D341Med (cell line): ENCODE measurements around the gene ZNF296.

Experiments
- DNase-seq: peaks from one replicate; pipeline ENCODE4 v3.0.0; 2012; ENCODE audit warnings: low spot score

ZNF296 gene

GRCh38 chr19:45103156-45103507 is 26.9 kb upstream of the ZNF296 start:
- DNase-seq = no peak

- no peak for DNase-seq
Measured at GRCh38 chr19:45102481-45102880, 26.2 kb upstream of the ZNF296 start.

DNA sequence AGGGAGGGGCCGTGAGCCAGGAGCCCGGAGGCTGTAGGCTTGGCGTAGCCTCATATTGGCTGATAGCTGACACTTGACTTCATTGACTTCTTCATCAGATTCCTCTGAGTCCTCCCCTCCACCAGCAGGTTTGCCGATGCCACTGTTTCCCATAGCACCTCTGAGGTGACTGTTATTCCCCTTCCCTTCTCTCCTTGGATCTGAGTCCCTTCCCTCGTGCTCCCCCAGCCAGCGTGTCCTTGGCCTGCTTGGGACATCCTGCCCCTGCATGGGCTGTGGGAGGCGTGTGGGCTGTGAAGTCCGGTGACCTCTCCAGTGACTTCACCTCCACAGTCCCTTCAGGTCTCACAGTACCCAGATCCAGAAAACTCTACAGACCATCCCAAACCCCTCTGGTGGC is 25.5 kb upstream of the ZNF296 start:
- no peak for DNase-seq

DNA sequence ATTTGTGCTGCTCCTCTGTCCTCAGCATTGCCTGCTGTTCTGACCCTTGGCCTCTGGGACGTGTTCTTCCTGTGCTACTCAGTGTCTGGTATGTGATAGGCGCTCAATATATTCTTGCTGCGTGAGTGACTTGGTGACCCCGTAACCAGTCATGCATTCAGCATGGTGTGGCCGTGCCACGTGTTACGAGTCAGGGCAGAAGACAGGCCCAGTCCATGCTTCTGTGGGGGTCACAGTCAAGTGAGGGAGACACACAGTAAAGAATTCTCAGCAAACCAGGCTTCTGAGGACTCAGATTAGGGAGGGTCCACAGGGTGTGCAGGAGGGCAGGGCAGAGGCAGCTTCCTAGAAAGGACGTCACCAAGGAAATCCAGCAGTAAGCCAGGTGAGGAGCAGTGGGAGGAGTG is 24.6 kb upstream of the ZNF296 start:
- no peak for DNase-seq

GRCh38 chr19:45100201-45100600 is 23.9 kb upstream of the ZNF296 start:
- no peak for DNase-seq

- no peak for DNase-seq
Measured at GRCh38 chr19:45099467-45100191, 23.4 kb upstream of the ZNF296 start.

DNA sequence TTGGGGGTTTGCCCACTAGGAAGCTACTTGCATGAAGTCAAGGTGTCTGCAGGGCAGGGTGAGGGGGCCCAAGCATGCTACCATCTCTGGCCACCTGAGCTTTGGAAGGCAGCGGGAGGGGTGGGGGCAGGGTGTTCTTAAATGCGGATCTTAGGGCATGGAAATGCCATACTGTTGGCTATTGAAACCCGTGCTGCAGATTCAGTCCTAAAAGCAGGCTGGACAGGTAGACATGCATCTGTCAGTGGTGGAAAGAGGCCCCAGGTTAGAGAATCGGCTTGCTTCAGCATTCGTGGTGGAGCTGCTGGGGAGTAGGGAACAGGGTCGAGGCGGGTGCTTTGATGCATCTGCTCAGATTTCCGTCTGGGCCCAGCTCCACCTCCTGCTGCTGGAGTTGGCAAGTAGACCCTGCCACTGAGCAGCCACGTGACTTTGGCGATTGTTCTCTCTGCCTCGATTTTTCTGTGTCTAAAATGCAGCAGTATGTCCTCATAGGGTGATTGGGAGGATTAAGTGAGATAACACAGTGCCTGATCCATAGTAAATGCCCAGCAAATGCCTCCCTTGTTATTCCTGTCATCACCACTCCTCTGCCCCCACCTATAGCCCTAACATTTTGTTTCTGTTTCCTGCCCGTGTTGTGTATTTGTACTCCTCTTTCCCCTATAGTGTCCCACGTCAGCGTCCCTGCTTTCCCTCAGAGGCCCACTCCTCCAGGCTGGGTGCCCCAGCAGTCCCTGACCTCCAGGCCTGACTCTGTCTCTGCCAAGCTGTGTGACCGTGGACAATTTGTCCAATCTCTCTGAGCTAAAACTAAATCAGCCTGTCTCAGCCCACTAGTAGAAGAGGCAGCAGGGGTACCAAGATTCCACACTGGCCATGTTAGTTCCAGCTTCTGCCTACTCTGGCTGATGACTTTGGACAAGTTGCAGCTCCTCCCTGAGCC is 22.5 kb upstream of the ZNF296 start:
- DNase-seq = no peak

DNA sequence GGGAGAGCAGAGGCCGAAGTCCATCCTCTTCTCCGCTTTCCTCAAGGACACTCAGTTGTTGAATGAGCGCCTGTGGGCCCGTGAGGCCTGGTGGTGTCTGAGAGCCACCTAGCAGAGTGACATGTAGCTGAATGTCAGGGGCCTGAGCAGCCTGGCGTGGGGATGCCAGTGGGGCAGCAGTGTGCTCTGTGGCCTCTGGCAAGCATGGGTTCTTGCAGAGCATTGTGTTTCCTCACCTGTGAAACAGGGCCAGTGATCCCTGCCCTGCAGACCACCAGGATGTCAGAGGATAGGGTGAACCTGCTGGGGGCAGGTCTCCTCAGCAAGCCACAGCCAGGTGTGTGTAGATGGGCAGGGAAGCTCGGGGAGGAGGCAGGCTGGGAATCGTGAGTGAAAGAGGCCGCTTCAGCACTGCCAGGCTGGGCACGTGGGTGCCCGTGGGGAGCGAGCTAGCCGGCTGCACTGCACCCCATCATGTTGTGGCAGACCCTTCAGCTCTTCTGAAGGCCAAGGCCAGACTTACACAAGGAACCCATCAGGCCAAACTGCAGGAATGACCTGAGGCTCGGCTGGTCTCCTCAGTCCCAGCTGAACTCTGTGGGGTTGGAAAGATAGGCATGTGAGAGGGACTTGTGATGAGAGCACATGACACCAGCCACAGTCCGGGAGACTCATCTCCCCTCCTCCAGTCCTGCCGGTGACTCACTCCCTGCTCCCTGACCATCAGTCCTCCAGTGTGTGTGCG is 21.7 kb upstream of the ZNF296 start:
- DNase-seq = no peak

GRCh38 chr19:45097450-45097775 is 21.1 kb upstream of the ZNF296 start:
- no peak for DNase-seq

GRCh38 chr19:45096700-45097099 is 20.4 kb upstream of the ZNF296 start:
- DNase-seq = no peak

- no peak for DNase-seq
Measured at GRCh38 chr19:45095496-45096413, 19.5 kb upstream of the ZNF296 start.

DNA sequence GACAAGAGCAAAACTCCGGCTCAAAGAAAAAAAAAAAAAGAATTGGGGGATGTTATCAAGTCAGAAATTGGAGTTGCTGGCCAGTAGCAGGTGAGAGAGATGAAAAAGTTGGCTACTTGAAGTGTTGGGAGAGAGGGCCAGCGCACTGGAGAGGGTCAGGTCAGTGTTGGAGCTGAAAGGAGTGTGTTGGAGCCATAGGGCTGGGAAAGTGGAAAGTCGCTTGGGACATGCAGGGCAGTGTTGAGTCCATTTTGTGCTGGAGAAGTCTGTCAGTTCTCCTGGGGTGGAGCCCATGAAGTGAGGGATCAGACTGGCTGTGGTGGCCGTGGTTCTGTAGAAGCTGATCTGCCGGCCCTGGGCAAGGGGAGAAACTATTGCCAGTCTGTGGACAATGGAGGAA is 18.4 kb upstream of the ZNF296 start:
- no peak for DNase-seq

GRCh38 chr19:45094137-45094536 is 17.9 kb upstream of the ZNF296 start:
- DNase-seq = no peak

GRCh38 chr19:45092747-45093678 is 16.7 kb upstream of the ZNF296 start, which contains the start of gene PPP1R37:
TSS of gene PPP1R37 (plus strand) at chr19:45093179. CDS start at chr19:45093326, 147 bp downstream.
- DNase-seq = peak; percentile 93

DNA sequence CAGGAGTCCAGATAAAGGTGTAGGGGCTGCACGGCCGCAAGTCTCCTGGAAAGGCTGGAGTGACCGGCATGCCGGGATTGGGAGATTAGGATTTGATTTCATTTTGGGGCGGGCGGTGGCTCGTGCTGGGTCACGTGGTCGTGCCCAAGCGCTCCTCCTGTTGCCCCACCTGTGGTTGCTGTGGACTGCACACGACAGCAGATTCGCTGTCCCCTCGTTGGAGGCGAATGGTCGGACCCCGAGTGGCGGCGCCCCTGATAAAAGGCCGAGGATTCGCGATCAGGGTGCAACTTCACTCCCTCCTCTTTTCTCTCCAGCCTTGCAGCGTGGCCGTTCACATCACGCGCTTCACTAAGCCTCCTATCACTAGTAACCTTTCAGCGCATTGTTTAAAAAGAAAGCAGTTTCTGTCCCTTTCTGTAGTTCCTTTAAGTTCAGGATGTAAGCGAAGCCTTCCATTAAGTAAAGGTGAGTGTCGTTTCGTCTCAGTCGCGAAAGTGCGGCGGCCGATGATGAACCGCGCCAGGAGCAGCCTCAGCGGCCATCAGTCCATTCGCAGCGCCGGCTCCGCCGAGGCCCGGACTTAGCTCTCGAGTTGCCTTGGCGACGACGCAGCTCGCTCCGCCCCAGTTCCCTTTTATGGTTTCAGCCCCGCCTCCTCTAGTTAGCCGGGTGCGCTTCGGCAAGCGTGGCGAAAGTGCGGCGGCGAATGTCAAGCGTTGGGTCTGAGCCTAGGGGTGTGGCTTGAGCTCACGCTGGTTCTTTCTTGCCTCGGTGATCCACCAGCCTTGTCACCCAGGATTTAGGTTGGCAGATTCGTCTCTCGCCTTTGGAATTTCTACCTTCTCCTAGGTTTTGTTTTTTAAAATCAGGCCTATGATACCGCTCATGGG is 15.0 kb upstream of the ZNF296 start:
- peak; percentile 95 for DNase-seq

- DNase-seq = no peak
Measured at GRCh38 chr19:45090606-45091005, 14.3 kb upstream of the ZNF296 start.

- DNase-seq = no peak
Measured at GRCh38 chr19:45090034-45090433, 13.8 kb upstream of the ZNF296 start.

GRCh38 chr19:45087531-45087930 is 11.3 kb upstream of the ZNF296 start:
- no peak for DNase-seq

- no peak for DNase-seq
Measured at GRCh38 chr19:45086480-45086879, 10.2 kb upstream of the ZNF296 start.
